22Rv1 (cell line): ENCODE data around the gene LRRC7.

ENCODE experiments used
- ZFX ChIP-seq: fragments of 450-650 bp; IDR thresholded peaks from 2 replicates; pipeline ENCODE4 v1.6.1; 2017; ENCODE audit warnings: antibody characterized with exemption, borderline replicate concordance
- TF ChIP-seq, protein P1 (sequence below): fragments of 450-650 bp; IDR thresholded peaks from 2 replicates; pipeline ENCODE4 v1.5.1; 2017; ENCODE audit warnings: mild to moderate bottlenecking

DNA sequence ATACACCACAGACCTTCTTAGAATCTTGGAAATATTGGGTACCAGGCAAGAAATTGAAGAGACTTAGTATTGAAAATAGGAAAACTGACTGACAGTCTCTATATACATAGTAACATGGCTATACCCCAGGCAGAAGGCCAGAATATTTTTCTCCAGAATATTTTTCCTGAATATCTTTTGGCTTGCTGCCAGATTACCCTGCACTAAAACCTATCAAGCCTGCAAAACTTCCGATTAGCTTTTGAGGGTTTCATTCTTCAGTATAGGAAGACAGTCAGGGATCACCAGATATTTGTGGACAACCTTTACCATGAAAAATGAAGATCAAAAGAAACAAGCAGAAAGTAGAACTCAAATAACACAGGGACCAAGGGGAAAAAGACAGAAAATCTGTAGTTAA lies 187.9 kb downstream of the LRRC7 start:
- TF ChIP-seq, protein P1, sequence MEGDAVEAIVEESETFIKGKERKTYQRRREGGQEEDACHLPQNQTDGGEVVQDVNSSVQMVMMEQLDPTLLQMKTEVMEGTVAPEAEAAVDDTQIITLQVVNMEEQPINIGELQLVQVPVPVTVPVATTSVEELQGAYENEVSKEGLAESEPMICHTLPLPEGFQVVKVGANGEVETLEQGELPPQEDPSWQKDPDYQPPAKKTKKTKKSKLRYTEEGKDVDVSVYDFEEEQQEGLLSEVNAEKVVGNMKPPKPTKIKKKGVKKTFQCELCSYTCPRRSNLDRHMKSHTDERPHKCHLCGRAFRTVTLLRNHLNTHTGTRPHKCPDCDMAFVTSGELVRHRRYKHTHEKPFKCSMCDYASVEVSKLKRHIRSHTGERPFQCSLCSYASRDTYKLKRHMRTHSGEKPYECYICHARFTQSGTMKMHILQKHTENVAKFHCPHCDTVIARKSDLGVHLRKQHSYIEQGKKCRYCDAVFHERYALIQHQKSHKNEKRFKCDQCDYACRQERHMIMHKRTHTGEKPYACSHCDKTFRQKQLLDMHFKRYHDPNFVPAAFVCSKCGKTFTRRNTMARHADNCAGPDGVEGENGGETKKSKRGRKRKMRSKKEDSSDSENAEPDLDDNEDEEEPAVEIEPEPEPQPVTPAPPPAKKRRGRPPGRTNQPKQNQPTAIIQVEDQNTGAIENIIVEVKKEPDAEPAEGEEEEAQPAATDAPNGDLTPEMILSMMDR: no peak
- TF ChIP-seq ZFX: no peak
